Hepatic stellate cell (primary cell): ENCODE measurements around the gene EPGN.
"Not testable (repeated sequence)": the region's sequence is repeated elsewhere in the genome, so short reads cannot be mapped to it uniquely, and the experiment has no call there.

Experiments used
- DNase-seq: peaks from one replicate; pipeline ENCODE4 v3.0.0; 2011; ENCODE audit warnings: low spot score

Gene EPGN

GRCh38 chr4:74340421-74340820, 32.2 kb downstream of the EPGN start:
- not testable (repeated sequence) for DNase-seq

- no peak for DNase-seq
Observed at GRCh38 chr4:74344031-74344430, 35.8 kb downstream of the EPGN start.

DNA sequence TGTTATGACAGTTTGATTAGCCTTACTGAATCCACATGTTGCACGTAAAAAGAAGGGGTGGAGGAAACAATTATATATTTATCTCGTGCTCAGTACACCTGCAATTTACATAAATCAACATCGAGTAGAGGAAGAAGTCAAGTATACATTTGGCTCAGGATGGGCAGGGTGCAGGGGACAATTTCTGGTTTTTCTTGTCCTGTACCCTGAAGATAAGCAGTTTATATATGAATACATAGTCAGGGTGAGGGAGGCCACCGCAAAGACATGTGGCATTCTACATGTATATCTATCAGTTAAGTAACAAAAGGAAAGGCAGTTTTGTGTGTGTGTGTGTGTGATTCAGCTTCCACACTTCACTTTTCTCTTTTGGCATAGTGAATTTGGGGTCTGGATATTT, 45.6 kb downstream of the EPGN start:
- no peak for DNase-seq

DNA sequence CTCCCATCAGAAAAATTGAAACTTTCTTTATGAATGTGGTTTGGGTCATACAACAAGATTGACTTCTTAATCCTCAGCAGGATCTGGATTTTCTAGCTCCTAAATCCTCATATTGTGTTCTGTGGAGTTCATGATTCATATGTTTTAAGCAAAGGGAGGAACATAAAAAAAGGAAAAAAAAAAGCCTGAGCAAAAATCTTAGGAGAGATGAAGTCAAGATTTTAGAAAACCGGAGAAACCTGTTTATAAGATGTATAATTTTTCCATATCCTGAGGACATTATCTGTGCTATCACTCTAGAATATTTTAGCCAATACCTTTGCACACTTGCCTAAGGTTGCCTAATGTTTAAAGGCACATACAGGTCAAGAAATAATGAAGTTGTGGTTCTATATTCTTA, 49.7 kb downstream of the EPGN start:
- no peak for DNase-seq

GRCh38 chr4:74361671-74362070, 53.4 kb downstream of the EPGN start:
- DNase-seq, result no peak

DNA sequence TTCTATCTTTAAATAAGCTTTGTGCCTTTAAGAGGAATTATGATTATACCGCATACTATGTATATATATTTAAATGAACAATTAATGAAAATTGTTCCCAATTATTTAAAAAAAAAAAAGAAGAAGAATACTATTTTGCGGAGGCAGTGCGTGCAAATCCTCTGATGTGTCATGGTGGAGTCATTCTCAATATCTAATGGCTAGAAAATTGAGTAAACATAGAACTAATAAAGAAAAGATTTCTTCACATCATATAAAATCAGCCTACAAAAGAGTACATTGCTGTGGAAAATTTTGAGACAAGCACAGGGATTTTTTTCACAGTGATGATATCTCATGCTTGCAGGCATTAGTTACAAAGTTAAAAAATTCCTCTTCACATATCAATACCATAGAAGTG, 54.1 kb downstream of the EPGN start:
- no peak for DNase-seq

DNA sequence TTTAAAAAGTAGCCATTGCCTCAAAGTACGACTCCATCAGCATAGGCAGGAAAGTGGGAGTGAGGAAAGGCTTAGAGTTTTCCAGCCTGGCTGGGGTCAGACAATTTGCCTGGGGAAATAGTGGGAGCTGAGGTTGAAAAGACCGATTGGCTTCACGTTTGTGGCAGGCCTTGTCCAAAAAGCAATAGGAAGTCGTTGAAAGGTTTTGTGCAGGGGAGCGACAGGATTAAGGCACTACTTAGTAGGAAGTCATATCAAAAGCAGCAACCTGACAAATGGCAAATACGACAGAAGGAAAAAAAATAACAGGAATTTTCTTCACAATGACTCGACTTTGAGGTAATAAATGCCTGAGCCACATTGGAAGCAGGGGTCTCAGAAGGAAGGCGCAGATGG, 56.0 kb downstream of the EPGN start:
- DNase-seq, result no peak

GRCh38 chr4:74364652-74365491, 56.6 kb downstream of the EPGN start, which contains the start of gene EREG:
Gene EREG, plus strand, starts transcription at chr4:74365145. Its CDS starts 164 bp downstream, at chr4:74365309.
- DNase-seq, result peak; percentile 31

DNA sequence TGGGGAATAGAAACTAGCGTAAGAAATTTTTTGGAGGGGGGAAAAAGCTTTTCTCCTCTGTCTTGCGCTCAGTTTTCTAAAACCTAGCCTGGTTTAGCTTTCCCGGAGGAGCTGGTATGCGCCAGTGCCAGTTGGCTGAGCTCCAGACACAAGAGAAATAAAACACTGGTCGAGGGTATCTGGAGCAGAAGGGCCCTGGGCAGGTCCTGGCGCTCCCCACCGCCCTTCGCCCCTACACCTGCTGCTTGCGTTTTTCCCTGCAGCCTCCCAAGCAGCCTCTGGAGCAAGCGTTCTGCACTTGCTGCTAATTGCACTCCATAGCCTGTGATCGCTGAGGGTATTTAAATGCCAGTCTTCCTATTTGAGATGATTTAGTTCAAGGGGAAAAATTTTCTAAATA, 57.5 kb downstream of the EPGN start:
- no peak for DNase-seq
